Measurements from ENCODE around the gene RNF40.

DNA sequence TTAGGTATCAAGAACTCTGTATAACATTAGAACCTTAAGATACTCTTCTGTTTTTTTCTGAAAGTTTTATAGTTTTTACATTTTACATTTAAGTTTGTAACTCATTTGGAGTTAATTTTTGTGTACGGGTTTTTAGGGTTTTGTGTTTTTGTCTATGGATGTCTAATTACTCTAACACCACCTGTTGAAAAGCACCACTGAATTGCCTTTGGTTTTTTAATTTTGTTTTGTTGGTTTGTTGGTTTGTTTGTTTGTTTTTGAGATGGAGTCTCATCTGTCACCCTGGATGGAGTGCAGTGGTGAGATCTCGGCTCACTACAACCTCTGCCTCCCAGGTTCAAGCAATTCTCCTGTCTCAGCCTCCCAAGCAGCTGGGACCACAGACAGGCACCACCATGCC is 54.6 kb downstream of the RNF40 start:
- no peak for TF ChIP-seq POLR2A (IDR thresholded peaks at IDR 0.05; ENCODE audit: low read length)
- TF ChIP-seq GATA1 (IDR thresholded peaks at IDR 0.05; ENCODE audit: low read depth, low read length): no peak

Measured in erythroblast (primary cell).